Stomach (tissue), 9 donors: ENCODE data around the gene LEPR. TPM values are rescaled to one million over a fixed set of nuclear protein-coding genes. Genes with fewer than 3 reads are reported as not detected.

ENCODE experiments used
- DNase-seq, 2 donors: peaks; one replicate each; pipeline versions ENCODE4 v3.0.0 to v3.0.0-alpha.2; 2013 to 2019
- H3K27ac ChIP-seq, 5 donors: fragments of 200-600 bp in 4 of 5; sonication (generic) in 4 of 5; one replicate each; pipeline ENCODE4 v1.5.1; 2013 to 2019; ENCODE audit warnings: mild to moderate bottlenecking in 1 of 5, moderate library complexity in 1 of 5
- H3K27me3 ChIP-seq, 3 donors: fragments of 200-600 bp; sonication (generic); one replicate each; pipeline ENCODE4 v1.5.1; 2017 to 2019; ENCODE audit warnings: mixed run types in 1 of 3
- H3K36me3 ChIP-seq, 4 donors: fragments of 200-600 bp; sonication (generic); 1 replicate in 3 of 4; 2 replicates in 1 of 4; pipeline ENCODE4 v1.5.1; 2016 to 2019
- H3K4me1 ChIP-seq, 4 donors: fragments of 200-600 bp; sonication (generic); one replicate each; pipeline ENCODE4 v1.5.1; 2016 to 2019
- H3K4me3 ChIP-seq, 4 donors: fragments of 200-600 bp; sonication (generic) in 3 of 4; one replicate each; pipeline ENCODE4 v1.5.1; 2016 to 2019; ENCODE audit warnings: mild to moderate bottlenecking in 1 of 4
- H3K9me3 ChIP-seq, 4 donors: fragments of 200-600 bp; sonication (generic); one replicate each; pipeline ENCODE4 v1.5.1; 2016 to 2019
- CTCF ChIP-seq, 7 experiments: fragments of 450-650 bp in 4 of 7; fragments of 200-600 bp in 3 of 7; sonication (generic) in 3 of 7; IDR thresholded peaks; one replicate each; pipeline ENCODE4 v1.5.1; 2016 to 2019; ENCODE audit warnings: antibody characterized with exemption in 7 of 7, control low read depth in 2 of 7, mild to moderate bottlenecking in 1 of 7
- EP300 ChIP-seq: sonication (generic); formaldehyde crosslinking; IDR thresholded peaks from one replicate; pipeline ENCODE4 v1.6.1; 2017; ENCODE audit warnings: antibody characterized with exemption
- POLR2A ChIP-seq, 4 donors: fragments of 450-650 bp; IDR thresholded peaks; one replicate each; pipeline ENCODE4 v1.6.1; 2016; ENCODE audit warnings: antibody characterized with exemption in 4 of 4, control low read depth in 2 of 4, mild to moderate bottlenecking in 1 of 4, moderate library complexity in 1 of 4
- POLR2AphosphoS5 ChIP-seq, 3 donors: sonication (generic); formaldehyde crosslinking; IDR thresholded peaks; one replicate each; pipeline ENCODE4 v1.6.1; 2016; ENCODE audit warnings: antibody characterized with exemption in 3 of 3
- WGBS, 5 donors: extraction: QIAGEN DNeasy Blood & Tissue Kit in 3 of 5; methylation state at CpG; one replicate each; pipeline versions ENCODE4 v1.1.5 to v1.1.7; 2013 to 2018; 5-methylcytosine and 5-hydroxymethylcytosine counted together
- intact Hi-C: fragments of 100-400 bp; cut with DNase I; formaldehyde crosslinking; loops from one replicate; pipeline ENCODE4 v1.15.1; 2023; ENCODE audit warnings: low total_unique reads
- polyA plus RNA-seq, 3 donors: library from polyadenylated mRNA; stranded (reverse); fragments of 200-250 nt; gene quantifications; one replicate each; pipeline ENCODE4 v1.2.3, GENCODE V29; 2013
- total RNA-seq, 5 donors: library from RNA; depleted of rRNA; stranded (reverse); fragments of >200 nt; gene quantifications; one replicate each; pipeline versions ENCODE4 v1.1.0 to v1.2.3, GENCODE V29; 2014 to 2016
- donor health status: healthy with polysubstance abuse.
- donor health status: Bipolar disorder and iron deficiency.
- donor health status: healthy.

LEPR gene
- total and polyA plus RNA-seq, 8 donors = 0.58 to 33.0 (median 14.1) TPM

DNA sequence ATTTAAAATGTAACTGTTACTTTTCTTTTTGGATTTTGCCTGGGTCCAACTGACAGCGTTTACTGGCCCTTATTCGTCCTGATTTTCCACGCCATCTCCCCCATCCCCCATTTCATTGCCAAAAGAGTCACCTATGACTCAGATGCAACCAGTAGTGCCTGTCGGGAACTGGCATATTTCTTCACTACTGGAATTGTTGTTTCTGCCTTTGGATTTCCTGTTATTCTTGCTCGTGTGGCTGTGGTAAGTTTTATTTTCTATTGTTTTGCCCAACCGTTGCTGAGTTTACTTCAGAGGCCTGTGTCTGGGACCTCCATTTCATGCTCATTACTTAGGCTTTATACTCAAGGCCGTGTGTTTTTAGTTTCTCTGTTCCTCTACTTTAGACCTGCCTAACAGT is 9.3 kb downstream of the LEPR start:
- intact Hi-C loops = loop anchor here (10.0 kb wide), 1 partner anchor 265 kb away; no protein-coding TSS in a partner anchor
- no peak overlapping the region for H3K4me3 ChIP-seq
- H3K36me3 ChIP-seq = peaks cover 20 to 81% (median 67%) of the 10 kb centered on the region in 4 donors
- H3K9me3 ChIP-seq = no peaks in the 10 kb centered on the region
- WGBS, 5 donors = 51 to 69% (median 66%) methylated on average over 7 of the region's 7 CpGs
- peak overlapping the region in 4 of 5 donors; percentile 3 to 53 (median 20) for H3K27ac ChIP-seq
- no peak for DNase-seq
- peaks cover 0 to 45% (median 9%) of the 10 kb centered on the region in 4 donors for H3K4me1 ChIP-seq
- no peaks in the 10 kb centered on the region for H3K27me3 ChIP-seq
- no peak for TF ChIP-seq CTCF (IDR thresholded peaks at IDR 0.05)
- peak in 1 of 3 donors; percentile 48 for TF ChIP-seq POLR2AphosphoS5 (IDR thresholded peaks at IDR 0.05)
- no peak for TF ChIP-seq POLR2A (IDR thresholded peaks at IDR 0.05)
- TF ChIP-seq EP300 = no peak

DNA sequence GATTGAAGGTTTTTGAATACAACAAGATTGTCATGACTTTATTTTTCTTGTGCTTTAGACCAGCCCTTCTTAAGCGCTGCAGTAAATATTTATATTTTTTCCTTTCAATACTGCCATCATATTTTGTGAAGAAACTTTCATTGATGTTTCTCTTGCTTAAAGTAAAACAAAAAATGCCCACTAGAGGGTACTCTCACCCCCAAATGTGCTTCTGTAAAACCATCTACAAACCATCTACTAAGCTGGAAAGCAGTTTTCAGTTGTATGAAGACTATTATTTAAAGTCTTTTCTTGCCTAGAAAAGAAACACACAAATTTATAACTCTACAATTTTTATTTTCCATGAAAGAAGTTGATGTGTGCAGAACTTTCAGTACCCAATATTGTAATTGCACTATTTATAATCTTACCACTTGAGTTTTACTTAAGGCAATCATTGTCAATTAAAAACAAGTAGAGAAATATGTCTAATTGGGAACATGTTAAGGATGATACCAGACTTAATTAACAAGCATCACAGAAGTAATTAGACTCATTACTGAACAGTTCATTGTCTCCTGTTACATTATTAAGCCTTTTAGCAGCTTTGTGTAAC is 10.7 kb downstream of the LEPR start:
- no peaks in the 10 kb centered on the region for H3K27me3 ChIP-seq
- 0 to 46% (median 28%) methylated on average over 1 of the region's 1 CpG for whole genome bisulfite sequencing, 5 donors
- DNase-seq = peak in 1 of 2 donors; percentile 71
- intact Hi-C loops = no loop called here
- H3K9me3 ChIP-seq = no peaks in the 10 kb centered on the region
- peaks cover 0 to 45% (median 14%) of the 10 kb centered on the region in 4 donors for H3K4me1 ChIP-seq
- peaks cover 11 to 71% (median 60%) of the 10 kb centered on the region in 4 donors for H3K36me3 ChIP-seq
- H3K27ac ChIP-seq = peak overlapping the region in 2 of 5 donors; percentile 27 to 32
- TF ChIP-seq POLR2AphosphoS5 (IDR thresholded peaks at IDR 0.05) (no peak), POLR2A (IDR thresholded peaks at IDR 0.05) (no peak), EP300 (no peak), CTCF (IDR thresholded peaks at IDR 0.05) (peak in 4 of 7 experiments; percentile 42 to 56 (median 43))
- no peak overlapping the region for H3K4me3 ChIP-seq

- peaks cover 0 to 46% (median 17%) of the 10 kb centered on the region in 4 donors for H3K4me1 ChIP-seq
- intact Hi-C loops = no loop called here
- H3K9me3 ChIP-seq = no peaks in the 10 kb centered on the region
- no peak overlapping the region for H3K27ac ChIP-seq
- peaks cover 0 to 54% (median 43%) of the 10 kb centered on the region in 4 donors for H3K36me3 ChIP-seq
- no peak for DNase-seq
- H3K27me3 ChIP-seq = no peaks in the 10 kb centered on the region
- no peak overlapping the region for H3K4me3 ChIP-seq
- TF ChIP-seq POLR2A (IDR thresholded peaks at IDR 0.05) = no peak
- TF ChIP-seq EP300 = no peak
- TF ChIP-seq POLR2AphosphoS5 (IDR thresholded peaks at IDR 0.05) = no peak
- no peak for TF ChIP-seq CTCF (IDR thresholded peaks at IDR 0.05)
- 75 to 84% (median 76%) methylated on average over 8 of the region's 8 CpGs for WGBS, 5 donors
Observed at GRCh38 chr1:65432918-65433317, 12.4 kb downstream of the LEPR start.

DNA sequence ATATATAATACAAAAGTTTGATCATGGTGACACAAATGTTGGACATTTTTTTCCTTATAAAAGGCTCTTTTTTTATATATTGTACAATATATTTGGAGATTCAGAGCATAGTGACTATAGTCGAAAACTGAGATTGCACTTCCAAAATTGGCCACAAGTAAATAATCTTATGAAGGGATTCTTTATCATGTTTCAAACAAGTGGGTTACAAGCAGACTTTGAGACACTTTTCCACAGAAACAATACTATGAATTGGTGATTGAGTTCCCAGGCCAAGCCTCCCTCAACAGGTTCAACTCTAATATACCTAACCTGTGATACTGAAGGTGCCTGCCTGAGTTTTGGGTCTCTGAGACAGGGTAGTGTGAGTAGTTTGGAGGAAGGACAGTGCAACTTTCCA is 13.8 kb downstream of the LEPR start:
- WGBS, 5 donors = 77 to 95% (median 85%) methylated on average over 1 of the region's 1 CpG
- no peak for TF ChIP-seq POLR2AphosphoS5 (IDR thresholded peaks at IDR 0.05)
- TF ChIP-seq CTCF (IDR thresholded peaks at IDR 0.05) = peak in 2 of 7 experiments; percentile 5 to 30
- H3K36me3 ChIP-seq = peaks cover 0 to 46% (median 34%) of the 10 kb centered on the region in 4 donors
- no peak overlapping the region for H3K27ac ChIP-seq
- DNase-seq = no peak
- H3K4me1 ChIP-seq = peaks cover 0 to 40% (median 17%) of the 10 kb centered on the region in 4 donors
- intact Hi-C loops = no loop called here
- no peak overlapping the region for H3K4me3 ChIP-seq
- no peaks in the 10 kb centered on the region for H3K27me3 ChIP-seq
- H3K9me3 ChIP-seq = no peaks in the 10 kb centered on the region
